HG03060 (cell line): ENCODE results near the gene GSE1.
A peak's percentile ranks its signal among the peaks of the same experiment; 100 is the strongest.

Source experiments
- ATAC-seq: cut with Tn5 transposase; IDR thresholded peaks from one replicate; pipeline ENCODE4 v1.9.1; 2021; ENCODE audit warnings: low read depth, moderate number of reproducible peaks; ENCODE audit not compliant: unreplicated experiment

The GSE1 gene

DNA sequence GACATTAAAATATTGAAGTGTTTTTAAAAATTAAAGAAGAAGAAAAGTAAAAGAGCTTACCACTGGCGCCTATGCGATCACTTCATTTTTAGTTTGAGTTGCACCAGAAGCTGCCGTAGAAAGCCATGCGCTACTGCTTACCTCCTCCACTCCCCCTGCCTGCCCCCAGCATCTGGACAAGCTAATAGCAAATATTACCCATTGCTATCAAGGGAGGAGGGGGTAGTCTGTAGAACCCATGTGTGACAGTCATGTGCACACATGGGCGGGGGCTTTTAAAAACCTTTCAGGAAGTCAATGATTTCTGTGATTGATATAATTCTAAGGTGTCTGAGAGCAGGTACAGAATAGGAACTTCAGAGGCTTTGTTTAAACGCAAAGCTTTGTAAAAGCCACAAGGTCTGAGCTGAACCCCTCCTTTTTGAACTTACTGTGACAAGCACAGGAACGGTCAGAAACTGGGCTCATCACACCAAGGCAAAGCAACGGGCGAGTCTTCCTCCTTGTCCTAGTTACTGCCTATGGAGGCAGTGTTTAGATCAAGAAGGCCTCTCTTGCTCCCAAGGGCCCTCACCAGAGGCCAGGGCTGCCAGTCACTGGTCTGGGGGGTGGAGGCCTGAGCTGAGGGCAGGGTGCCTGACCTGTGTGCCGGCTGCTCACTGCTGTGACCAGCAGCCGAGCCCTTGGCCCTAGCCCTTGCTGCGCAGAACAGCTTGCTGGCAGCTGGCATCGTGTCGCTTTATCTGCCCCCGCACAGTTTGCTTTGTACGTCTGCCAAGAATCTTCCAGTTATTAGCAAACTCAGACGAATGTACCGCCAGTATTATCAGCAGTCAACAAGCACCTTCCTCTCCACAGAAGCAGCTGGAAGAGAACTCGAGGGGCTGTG lies 60.7 kb downstream of the GSE1 start:
- ATAC-seq = no peak

DNA sequence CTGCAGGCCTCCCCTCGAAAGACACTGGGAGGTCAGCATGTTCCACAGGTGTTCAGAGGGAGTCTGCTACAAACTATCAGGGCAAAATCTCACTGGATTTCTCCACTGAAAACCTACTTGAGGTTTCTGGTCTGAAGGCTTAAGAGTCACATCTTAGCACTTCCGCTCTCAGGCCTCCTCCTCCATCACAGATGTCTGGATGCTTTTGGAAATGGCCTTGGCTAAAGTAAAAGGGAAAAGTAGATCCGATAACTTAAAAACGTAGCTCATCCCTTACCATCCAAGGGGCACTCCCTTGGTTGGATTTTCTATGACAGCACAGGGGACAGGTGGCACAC lies 61.3 kb downstream of the GSE1 start:
- ATAC-seq = no peak

DNA sequence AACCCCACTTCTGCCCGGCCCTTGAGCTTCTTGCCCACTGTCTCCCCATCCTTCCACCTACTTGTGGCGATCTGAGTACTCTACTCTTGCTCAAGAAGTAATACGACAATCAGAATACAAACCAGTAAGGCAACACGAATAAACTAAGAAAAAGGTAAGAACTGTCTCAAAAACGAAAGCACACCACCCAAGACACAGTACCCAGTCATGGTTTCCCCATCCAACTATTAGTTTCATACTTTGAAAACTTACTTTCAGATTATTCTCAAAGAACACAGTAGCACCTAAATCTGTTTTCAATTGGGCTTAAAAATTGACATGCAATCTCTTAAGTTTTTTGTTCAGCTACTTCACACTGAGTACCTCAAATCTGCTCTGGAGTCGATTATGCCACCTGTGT lies 61.7 kb downstream of the GSE1 start:
- ATAC-seq = no peak

DNA sequence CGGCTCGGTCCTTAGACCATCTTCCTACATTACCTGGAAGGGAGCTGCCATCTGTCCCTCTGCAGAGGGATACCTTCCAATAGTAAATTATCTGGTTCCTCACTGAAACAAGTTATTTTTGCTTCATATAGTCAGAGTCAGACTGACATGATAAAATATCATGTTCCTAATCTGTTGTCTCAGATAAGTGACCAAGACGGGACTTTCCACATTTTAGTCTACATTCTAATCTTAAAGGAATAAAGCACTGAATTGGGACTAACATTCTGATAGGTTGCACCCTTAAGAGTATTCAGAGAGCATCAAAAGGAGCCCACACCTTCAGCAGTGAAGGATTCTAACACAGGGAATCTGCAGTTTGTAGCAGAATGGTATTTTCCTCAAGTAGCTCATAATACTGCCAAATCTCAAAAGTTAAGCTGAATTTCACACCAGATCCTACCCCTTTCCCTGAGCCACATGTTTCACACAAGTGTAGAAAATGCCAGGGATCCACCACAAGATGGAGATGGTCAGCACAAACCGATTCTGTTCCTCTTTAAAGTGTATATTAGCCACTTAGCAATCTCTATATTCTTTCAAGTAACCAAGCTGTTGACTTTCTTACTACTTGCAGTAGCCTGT lies 62.2 kb downstream of the GSE1 start:
- no peak for ATAC-seq

DNA sequence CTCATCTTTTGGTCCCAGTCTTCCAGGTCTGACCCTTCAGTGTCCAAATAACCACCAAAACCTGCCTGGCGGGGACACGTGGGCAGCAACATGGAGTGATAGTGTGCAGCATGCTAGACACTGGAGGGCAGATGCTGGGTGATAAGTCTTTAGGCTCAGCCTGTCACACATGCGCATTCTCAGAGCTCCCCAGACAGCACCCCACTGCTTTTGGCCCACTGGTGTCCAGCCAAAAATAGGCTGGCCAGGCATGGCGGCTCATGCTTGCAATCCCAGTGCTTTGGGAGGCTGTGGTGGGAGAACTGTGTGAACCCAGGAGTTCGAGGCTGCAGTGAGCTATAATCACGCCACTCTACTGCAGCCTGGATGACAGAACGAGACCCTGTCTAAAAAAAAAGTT lies 63.3 kb downstream of the GSE1 start:
- ATAC-seq = no peak

DNA sequence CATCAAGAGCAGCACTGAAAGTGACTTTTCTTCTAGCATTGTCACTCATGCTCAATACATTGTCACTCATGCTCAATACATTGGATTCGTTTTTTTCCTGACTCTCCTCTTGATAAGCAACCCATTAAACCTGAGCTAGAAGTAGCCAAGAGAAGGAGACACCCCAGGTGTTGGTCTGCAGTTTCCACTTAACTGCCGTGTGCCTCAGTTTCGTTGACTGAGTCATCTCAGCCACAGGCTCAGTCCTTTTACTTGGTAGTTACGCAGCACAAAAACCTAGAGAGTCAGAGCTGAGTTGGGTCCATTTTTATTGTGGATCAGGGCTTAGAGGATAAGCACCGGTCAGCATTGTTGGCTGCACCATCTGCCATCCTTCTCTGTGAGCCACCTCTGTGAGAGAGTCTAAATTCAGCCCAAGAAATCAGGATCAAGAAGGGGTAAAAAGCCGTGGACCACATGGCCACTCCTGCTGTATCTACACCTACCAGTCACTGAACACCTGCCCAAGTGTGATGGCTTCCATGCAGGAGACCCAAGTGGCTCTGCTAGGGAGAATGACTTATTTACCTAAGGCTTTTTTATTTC lies 64.4 kb downstream of the GSE1 start:
- ATAC-seq = no peak

DNA sequence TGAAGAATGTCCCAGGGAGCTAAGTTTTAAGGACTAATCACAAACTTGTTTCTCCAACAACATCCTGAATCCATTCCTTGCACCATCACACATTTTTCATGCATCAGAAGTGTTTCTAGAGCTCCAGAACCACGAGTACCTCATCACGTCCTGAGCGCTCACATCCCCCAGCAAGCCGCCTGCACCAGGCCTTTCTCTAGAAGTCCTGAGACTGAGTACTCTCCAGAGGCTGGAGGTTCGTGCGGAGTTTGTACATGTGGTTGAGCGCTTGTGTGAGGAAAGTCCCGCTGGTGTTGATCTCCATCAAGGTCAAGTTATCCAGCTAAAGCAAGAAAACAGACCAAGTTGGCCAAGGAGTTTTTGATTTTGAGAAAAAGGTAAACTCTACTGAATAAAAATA lies 64.9 kb downstream of the GSE1 start:
- no peak for ATAC-seq

DNA sequence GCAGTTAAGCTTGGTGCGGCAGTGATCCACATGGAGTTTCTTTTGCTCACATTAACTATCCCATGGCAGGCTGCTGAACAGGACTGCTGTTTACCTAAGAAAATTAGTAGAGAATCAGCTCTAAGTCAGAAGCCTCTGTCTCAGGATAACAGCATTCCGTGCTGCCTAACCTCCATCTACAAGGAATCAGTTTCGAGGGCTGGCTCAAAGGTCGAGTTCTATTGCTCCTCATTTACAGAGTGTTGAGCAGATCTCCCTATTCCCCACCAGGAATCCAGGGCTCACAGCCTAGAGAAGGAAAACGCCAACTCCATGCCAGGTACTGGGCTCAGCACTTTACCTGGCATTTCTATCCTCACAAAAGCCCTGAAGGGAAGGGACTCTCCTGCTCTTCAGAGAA lies 65.7 kb downstream of the GSE1 start:
- ATAC-seq = no peak

DNA sequence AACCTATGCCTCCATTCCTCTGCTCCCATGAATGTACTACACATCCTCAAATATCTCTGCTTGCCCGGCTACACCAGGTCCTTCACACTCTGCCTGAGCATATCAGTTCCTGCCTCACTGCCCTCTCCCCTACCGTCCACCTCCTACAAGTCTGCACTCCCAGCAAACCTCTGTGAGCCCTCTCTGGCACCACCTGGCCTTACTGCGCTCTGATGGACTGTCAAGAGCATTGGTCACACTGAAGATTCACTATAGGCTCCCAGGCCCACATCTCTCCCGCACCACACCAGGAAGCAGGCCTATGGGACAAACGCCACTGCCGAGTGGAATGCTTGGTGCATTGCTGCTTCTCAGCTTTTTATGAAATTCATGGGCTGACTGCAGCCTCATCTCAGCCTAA lies 66.7 kb downstream of the GSE1 start:
- ATAC-seq = no peak

DNA sequence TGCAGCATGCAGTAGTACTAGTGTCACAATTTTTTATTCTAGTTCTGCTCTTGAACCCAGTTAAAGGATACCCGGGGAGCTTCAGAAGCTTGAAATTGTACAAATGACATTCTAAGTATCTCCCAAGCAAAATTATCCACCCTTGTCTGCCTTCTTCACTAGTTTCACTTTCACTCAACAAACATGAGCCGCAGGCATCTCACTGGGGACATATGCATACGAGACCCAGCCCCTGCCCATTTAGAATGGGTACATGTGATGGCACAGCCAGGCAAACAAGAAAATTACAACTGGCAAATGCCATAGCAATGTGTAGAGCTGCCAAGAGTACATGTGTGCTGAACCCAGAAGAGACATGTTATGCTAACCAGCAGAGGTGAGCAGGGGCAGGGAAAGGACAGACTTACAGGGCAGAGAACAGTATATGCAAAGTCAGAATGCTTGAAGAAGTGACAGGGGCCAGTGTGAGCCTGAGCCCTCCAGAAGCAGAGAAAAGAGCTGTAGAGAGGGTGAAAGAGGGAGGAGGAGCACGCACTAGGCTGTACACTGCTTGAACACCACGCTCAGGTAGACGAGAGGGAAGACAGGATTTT lies 67.3 kb downstream of the GSE1 start:
- ATAC-seq = no peak

DNA sequence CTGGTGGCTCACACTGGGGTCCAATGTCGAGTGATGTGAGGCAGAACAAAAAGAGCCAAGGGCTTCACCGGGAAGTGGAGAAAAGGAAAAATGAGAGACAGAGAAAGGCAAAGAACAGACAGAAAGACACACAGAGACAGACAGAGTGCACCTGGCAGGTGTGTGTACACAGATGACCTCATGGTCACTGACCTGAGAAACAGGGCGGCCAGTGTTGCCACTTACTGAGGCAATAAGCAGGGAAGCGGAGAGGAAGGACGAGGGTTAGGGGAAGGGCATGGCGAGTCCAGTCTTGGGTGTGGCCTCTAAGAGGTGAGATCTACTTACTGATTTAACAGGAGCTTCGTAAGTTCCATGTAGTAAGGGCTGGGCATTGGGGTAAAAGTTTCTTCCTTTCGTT lies 68.1 kb downstream of the GSE1 start:
- no peak for ATAC-seq

DNA sequence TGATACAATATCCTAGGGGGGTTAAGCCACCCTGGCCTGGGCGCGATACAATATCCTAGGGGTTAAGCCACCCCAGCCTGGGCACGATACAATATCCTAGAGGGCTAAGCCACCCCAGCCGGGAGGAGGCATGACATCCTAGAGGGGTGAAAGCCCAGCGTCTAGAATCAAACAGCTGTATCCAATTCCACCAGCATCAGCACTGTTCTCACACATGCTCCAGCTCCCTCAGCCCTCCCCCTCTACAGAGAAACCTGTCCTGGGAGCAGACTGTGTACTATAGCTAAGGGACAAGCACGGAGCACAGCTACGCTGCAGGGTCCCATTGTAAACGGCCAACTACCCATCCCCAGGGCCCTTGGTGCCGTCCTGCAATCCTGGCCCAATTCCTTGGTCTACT lies 69.4 kb downstream of the GSE1 start:
- ATAC-seq = no peak

DNA sequence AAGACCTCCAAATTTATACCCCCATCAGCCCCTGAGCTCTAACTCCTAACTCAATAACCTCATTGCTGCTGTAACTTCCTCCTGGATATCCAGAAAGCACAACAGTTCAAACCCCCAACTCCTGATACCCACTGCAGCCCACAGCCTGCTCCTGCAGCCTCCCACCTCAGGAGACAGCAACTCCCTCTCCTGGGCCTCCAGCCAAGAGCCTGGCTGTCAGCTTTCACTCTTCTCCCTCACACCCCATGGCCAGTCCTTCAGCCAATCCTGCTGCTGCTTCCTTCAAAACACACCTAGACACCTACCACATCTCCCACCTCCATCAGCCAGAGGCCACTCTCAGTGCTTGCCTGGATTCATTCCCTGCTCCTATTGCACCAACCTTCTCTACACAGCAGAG lies 70.2 kb downstream of the GSE1 start:
- ATAC-seq = no peak

DNA sequence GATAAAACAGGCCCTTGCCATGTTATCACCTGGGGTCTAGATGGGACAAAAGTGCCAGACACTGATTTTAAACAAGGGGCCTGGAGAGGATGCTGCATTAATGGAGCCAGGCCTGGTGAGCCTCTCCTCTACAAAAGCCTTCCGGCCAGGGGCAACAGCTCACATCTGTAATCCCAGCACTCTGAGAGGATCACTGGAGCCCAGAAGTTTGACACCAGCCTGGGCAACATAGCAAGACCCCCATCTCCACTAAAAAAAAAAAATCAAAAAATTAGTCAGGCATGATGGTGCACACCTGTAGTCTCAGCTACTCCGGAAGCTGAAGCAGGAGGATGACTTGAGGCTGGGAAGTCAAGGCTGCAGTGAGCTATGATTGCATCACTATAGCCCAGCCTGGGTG lies 72.1 kb downstream of the GSE1 start:
- ATAC-seq = no peak

DNA sequence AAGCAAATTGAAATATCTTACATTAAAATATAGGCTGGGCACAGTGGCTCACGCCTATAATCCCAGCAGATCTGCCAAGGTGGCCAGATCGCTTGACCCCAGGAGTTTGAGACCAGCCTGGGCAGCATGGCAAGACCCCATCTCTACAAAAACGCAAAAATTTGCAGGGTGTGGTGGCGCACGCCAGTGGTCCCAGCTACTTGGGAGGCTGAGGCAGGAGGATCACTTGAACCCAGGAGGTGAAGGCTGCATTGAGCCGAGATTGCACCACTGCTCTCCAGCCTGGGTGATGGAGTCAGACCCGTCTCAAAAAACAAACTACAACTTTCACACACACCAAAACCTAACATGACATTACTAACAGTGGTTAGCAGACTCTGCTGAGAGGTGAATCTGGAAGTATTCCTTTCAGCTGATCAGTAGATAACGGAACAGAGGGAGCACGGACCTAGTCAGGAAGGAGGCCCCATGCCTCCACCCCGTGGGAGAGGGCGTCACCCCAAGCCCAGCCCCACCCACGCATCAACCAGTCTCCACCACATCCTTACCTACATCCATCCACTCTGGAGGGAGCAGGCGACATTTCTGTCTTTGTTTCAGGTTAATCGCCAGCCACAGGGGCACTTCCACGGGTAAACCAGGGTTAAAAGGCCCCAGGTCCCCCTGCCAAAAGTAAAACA lies 73.9 kb downstream of the GSE1 start:
- no peak for ATAC-seq

DNA sequence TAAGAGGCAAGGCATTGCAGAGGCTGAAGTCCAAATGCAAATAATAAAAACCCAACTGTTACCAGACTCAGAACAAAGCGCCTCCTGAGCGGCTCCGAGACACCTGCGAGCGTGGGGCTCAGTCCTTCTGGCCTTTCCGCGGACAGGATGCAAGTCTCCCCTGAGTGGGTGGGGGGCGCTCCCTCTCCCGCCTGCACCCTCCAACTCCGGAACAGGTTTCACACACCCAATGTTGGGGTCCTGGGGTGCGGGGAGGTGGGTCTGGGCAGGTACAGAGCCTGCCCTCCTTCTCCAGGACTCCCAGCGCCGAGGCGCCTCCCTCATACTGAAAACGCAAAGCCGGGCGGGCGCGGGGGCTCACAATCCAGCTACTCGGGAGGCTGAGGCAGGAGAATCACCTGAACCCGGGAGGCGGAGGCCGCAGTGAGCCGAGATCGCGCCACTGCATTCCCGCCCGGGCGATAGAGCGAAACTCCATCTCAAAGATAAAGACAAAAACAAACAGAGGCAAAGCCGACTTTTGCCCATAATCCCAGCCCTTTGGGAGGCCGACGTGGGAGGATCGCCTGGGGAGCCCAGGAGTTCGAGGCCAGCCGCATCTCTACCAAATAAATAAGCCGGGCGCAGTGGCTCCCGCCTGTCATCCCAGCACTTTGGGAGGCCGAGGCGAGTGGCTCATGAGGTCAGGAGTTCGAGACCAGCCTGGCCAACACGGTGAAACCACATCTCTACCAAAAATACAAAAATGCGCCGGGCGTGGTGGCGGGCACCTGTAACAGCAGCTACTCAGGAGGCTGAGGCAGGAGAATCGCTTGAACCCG lies 74.7 kb downstream of the GSE1 start:
- ATAC-seq = no peak

DNA sequence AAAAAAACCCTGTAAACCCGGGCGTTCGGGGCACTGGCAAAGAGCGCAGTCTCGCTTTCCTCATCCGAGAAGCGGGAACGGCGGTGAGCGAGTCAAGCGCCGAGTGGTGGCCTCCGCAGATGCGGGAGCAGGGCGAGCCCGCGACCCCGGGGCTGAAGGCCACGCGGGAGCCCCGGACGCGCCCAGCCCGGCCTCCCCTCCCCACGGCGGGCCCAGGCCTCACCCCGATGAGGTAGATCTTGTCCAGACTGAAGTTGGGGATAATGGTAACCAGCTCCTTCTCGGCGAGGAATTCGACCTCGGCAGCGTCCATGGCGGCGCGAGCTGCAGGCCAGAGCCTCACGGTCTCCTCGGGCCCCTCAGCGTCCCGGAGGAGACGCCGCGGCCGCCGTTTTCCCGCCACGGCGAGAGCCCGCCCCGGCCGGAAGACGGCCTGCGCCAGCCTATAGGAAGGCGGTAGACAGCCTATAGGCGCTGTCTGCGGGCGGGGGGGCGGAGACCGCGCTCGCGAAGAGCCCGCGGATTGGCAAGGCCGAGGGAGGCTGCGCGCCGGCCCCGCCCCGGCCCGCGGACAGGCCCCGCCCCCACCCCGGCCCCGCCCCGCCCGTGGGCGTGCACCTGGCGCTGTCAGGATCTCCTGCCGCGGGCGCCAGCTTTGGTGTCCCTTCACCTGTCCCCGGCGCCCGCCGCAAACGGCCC lies 75.6 kb downstream of the GSE1 start, which contains the start of gene GINS2:
TSS of gene GINS2 (minus strand) at position 369 of the 699 bp plus-strand sequence. CDS start at position 313, 56 bp downstream.
- ATAC-seq = peak; percentile 43

DNA sequence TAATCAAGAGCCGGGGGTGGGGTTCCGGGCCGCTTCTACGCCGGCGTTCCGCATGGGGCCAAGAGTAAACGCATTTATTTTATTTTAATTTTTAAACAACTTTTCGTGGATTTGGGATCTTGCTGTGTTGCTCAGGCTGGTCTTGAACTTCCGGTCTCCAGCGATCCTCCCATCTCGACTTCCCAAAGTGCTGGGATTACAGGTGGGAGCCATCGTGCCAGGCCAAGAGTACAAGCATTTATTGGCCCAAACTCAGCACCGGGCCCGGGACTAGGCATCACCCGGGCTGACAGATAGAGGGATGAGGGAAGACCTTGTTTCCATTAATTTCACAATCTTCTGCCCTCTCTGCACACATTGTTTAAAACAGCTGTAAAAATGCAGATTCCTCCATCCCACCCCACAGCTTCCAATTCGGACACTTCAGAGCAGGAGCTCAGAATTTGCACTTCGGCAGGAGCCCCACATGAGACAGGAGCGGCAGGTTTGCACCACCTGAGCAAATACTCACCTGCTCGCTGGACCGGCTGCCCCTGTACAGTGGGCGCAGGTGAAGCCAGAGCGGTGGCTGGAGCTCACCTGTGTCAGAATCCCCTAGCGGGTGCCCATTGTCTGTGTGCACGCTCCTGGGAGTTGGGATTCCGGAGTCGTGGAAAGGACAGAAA lies 76.3 kb downstream of the GSE1 start:
- ATAC-seq = no peak

DNA sequence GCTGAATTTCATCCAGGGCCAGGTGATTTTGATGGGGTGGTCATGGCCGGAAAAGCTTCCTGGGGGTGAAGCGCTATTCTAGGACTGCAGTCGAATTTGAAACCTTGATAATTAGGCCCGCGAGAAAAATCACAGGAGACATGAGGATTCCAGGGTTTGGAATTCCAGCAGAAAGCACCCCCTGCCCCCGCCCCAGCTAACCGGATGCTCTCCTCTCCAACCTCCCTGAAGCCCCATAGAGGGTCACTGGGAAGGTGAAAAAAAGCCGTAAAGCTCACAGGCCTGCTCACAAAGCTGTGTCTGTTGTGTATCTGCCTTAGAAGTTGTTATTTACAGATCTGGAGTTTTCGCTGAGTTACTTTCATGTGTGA lies 76.8 kb downstream of the GSE1 start:
- ATAC-seq = no peak
